Central memory CD8-positive, alpha-beta T cell (primary cell): ENCODE results near the gene COL8A2.

Source experiments
- ATAC-seq: fragments of 150-1000 bp; cut with Tn5 transposase; replicated peaks from 2 replicates; pipeline ENCODE4 v1.10.0; 2022; ENCODE audit warnings: mild to moderate bottlenecking, moderate FRiP score, moderate number of reproducible peaks; ENCODE audit not compliant: poor library complexity, severe bottlenecking; ENCODE audit errors: extremely low read depth
- DNase-seq, 2 donors: peaks; one replicate each; pipeline ENCODE4 v3.0.0; 2021; ENCODE audit warnings: low spot score in 2 of 2
- H3K27ac Mint-ChIP-seq: one replicate; pipeline ENCODE4 v1.8.0; 2022; ENCODE audit warnings: low read depth, mild to moderate bottlenecking, moderate library complexity, mixed read lengths
- H3K27me3 Mint-ChIP-seq: one replicate; pipeline ENCODE4 v1.8.0; 2022; ENCODE audit warnings: mixed read lengths
- H3K36me3 Mint-ChIP-seq: one replicate; pipeline ENCODE4 v1.8.0; 2022; ENCODE audit warnings: mild to moderate bottlenecking, moderate library complexity, mixed read lengths; ENCODE audit not compliant: insufficient read depth
- H3K4me1 Mint-ChIP-seq: one replicate; pipeline ENCODE4 v1.8.0; 2022; ENCODE audit warnings: mixed read lengths
- H3K4me3 Mint-ChIP-seq: one replicate; pipeline ENCODE4 v1.8.0; 2022; ENCODE audit warnings: mild to moderate bottlenecking, moderate library complexity, mixed read lengths
- H3K9me3 Mint-ChIP-seq: one replicate; pipeline ENCODE4 v1.8.0; 2022; ENCODE audit warnings: mixed read lengths

The COL8A2 gene

GRCh38 chr1:36088265-36088576 lies 36.8 kb downstream of the COL8A2 start:
- H3K9me3 Mint-ChIP-seq: no peaks in the 10 kb centered on the region
- peak overlapping the region; percentile 87 for H3K4me3 Mint-ChIP-seq
- peak overlapping the region; percentile 90 for H3K27ac Mint-ChIP-seq
- DNase-seq (no peak), ATAC-seq (no peak)
- peaks cover 17% of the 10 kb centered on the region for H3K27me3 Mint-ChIP-seq
- peaks cover 19% of the 10 kb centered on the region for H3K4me1 Mint-ChIP-seq
- H3K36me3 Mint-ChIP-seq: peaks cover 5% of the 10 kb centered on the region

GRCh38 chr1:36087233-36088123 lies 37.5 kb downstream of the COL8A2 start:
- Mint-ChIP-seq H3K36me3 (peaks cover 5% of the 10 kb centered on the region), H3K27ac (no peak overlapping the region), H3K27me3 (peaks cover 19% of the 10 kb centered on the region), H3K4me1 (peaks cover 17% of the 10 kb centered on the region), H3K4me3 (peak overlapping the region; percentile 87), H3K9me3 (no peaks in the 10 kb centered on the region)
- DNase-seq (no peak), ATAC-seq (no peak)

GRCh38 chr1:36086529-36087232 lies 38.3 kb downstream of the COL8A2 start:
- H3K27ac Mint-ChIP-seq: no peak overlapping the region
- no peaks in the 10 kb centered on the region for H3K9me3 Mint-ChIP-seq
- peaks cover 3% of the 10 kb centered on the region for H3K36me3 Mint-ChIP-seq
- DNase-seq (no peak), ATAC-seq (no peak)
- peaks cover 17% of the 10 kb centered on the region for H3K4me1 Mint-ChIP-seq
- peaks cover 26% of the 10 kb centered on the region for H3K27me3 Mint-ChIP-seq
- peak overlapping the region; percentile 43 for H3K4me3 Mint-ChIP-seq

GRCh38 chr1:36085686-36086526 lies 39.1 kb downstream of the COL8A2 start:
- H3K27ac Mint-ChIP-seq: no peak overlapping the region

GRCh38 chr1:36085126-36085525 lies 39.9 kb downstream of the COL8A2 start:
- ATAC-seq: no peak

More at GRCh38 chr1:36085686-36086526, 39.1 kb downstream of the COL8A2 start:
- Mint-ChIP-seq H3K4me3 (no peak overlapping the region), H3K4me1 (peaks cover 11% of the 10 kb centered on the region), H3K36me3 (peaks cover 4% of the 10 kb centered on the region), H3K9me3 (no peaks in the 10 kb centered on the region), H3K27me3 (peaks cover 29% of the 10 kb centered on the region)
- DNase-seq (no peak), ATAC-seq (no peak)

GRCh38 chr1:36084497-36085115 lies 40.4 kb downstream of the COL8A2 start:
- DNase-seq: no peak
- Mint-ChIP-seq H3K4me3 (no peak overlapping the region), H3K27ac (no peak overlapping the region)

More at GRCh38 chr1:36085126-36085525, 39.9 kb downstream of the COL8A2 start:
- H3K36me3 Mint-ChIP-seq: peaks cover 4% of the 10 kb centered on the region
- peaks cover 10% of the 10 kb centered on the region for H3K4me1 Mint-ChIP-seq
- no peak overlapping the region for H3K4me3 Mint-ChIP-seq
- peaks cover 36% of the 10 kb centered on the region for H3K27me3 Mint-ChIP-seq
- no peaks in the 10 kb centered on the region for H3K9me3 Mint-ChIP-seq
- no peak overlapping the region for H3K27ac Mint-ChIP-seq
- DNase-seq: no peak

GRCh38 chr1:36083635-36084496 lies 41.2 kb downstream of the COL8A2 start, which contains the start of gene TEKT2:
Gene TEKT2 (plus strand): TSS chr1:36084094. CDS start chr1:36084922, 828 bp downstream.
- Mint-ChIP-seq H3K9me3 (no peaks in the 10 kb centered on the region), H3K4me1 (no peaks in the 10 kb centered on the region), H3K36me3 (peaks cover 4% of the 10 kb centered on the region), H3K27me3 (peaks cover 36% of the 10 kb centered on the region), H3K4me3 (no peak within 1 kb of the TSS), H3K27ac (no peak within 1 kb of the TSS)
- DNase-seq (no peak), ATAC-seq (no peak)

More at GRCh38 chr1:36084497-36085115, 40.4 kb downstream of the COL8A2 start:
- Mint-ChIP-seq H3K36me3 (peaks cover 4% of the 10 kb centered on the region), H3K27me3 (peaks cover 36% of the 10 kb centered on the region), H3K4me1 (peaks cover 5% of the 10 kb centered on the region), H3K9me3 (no peaks in the 10 kb centered on the region)
- ATAC-seq: no peak

GRCh38 chr1:36083219-36083618 lies 41.8 kb downstream of the COL8A2 start:
- H3K27ac Mint-ChIP-seq: no peak overlapping the region
- H3K27me3 Mint-ChIP-seq: peaks cover 36% of the 10 kb centered on the region
- ATAC-seq (no peak), DNase-seq (no peak)
- no peaks in the 10 kb centered on the region for H3K4me1 Mint-ChIP-seq
- H3K9me3 Mint-ChIP-seq: no peaks in the 10 kb centered on the region
- peaks cover 1% of the 10 kb centered on the region for H3K36me3 Mint-ChIP-seq
- no peak overlapping the region for H3K4me3 Mint-ChIP-seq

- Mint-ChIP-seq H3K9me3 (no peaks in the 10 kb centered on the region), H3K4me1 (no peaks in the 10 kb centered on the region), H3K27me3 (peaks cover 34% of the 10 kb centered on the region), H3K27ac (no peak overlapping the region), H3K4me3 (no peak overlapping the region), H3K36me3 (peaks cover 1% of the 10 kb centered on the region)
- DNase-seq (no peak), ATAC-seq (no peak)
Measured at GRCh38 chr1:36081926-36082485, 43.0 kb downstream of the COL8A2 start.

- Mint-ChIP-seq H3K36me3 (peaks cover 1% of the 10 kb centered on the region), H3K4me3 (no peak overlapping the region), H3K27ac (no peak overlapping the region), H3K4me1 (no peaks in the 10 kb centered on the region), H3K27me3 (peaks cover 22% of the 10 kb centered on the region), H3K9me3 (no peaks in the 10 kb centered on the region)
- ATAC-seq: no peak
- DNase-seq: no peak
Measured at GRCh38 chr1:36080801-36081200, 44.2 kb downstream of the COL8A2 start.

- H3K27me3 Mint-ChIP-seq: peaks cover 19% of the 10 kb centered on the region
- no peaks in the 10 kb centered on the region for H3K4me1 Mint-ChIP-seq
- H3K36me3 Mint-ChIP-seq: peaks cover 1% of the 10 kb centered on the region
- no peak overlapping the region for H3K27ac Mint-ChIP-seq
- DNase-seq (no peak), ATAC-seq (no peak)
- H3K4me3 Mint-ChIP-seq: no peak overlapping the region
- no peaks in the 10 kb centered on the region for H3K9me3 Mint-ChIP-seq
Measured at GRCh38 chr1:36080236-36080635, 44.8 kb downstream of the COL8A2 start.
